HEK293 (cell line): ENCODE measurements around the gene EEFSEC.

Source experiments
- CTCF ChIA-PET: fragments of 350-600 bp; formaldehyde crosslinking; extraction: SDS; loops from one replicate; lab custom pipeline; 2021; ENCODE audit warnings: antibody characterized with exemption; lab: Yijun Ruan, JAX
- POLR2A ChIA-PET: fragments of 300-600 bp; formaldehyde crosslinking; extraction: SDS; loops from one replicate; lab custom pipeline; 2020; ENCODE audit warnings: antibody characterized with exemption, inconsistent platforms; lab: Yijun Ruan, JAX
- H3K27ac ChIP-seq: fragments of 200-500 bp; sonication (Bioruptor generic); 2 replicates; pipeline ENCODE4 v1.5.1; 2014; ENCODE audit warnings: low read depth, low read length, control low read depth, inconsistent platforms; ENCODE audit errors: extremely low read depth
- H3K36me3 ChIP-seq, 2 experiments: fragments of 200-500 bp in 1 of 2; sonication (Bioruptor generic) in 1 of 2; 1 replicate in 1 of 2; 2 replicates in 1 of 2; pipeline ENCODE4 v1.5.1; 2014 to 2017; ENCODE audit warnings: inconsistent platforms in 2 of 2, low read length in 2 of 2; ENCODE audit not compliant: control insufficient read depth in 2 of 2, insufficient read depth in 1 of 2
- H3K4me1 ChIP-seq: fragments of 200-500 bp; sonication (Bioruptor generic); 2 replicates; pipeline ENCODE4 v1.5.1; 2014; ENCODE audit warnings: mild to moderate bottlenecking, low read length, inconsistent platforms; ENCODE audit not compliant: control insufficient read depth, insufficient read depth
- H3K4me3 ChIP-seq: 2 replicates; pipeline ENCODE4 v1.5.1; 2011; ENCODE audit warnings: low read depth, mild to moderate bottlenecking, control low read depth, low read length, moderate library complexity
- H3K9me3 ChIP-seq: fragments of 200-500 bp; sonication (Bioruptor generic); 2 replicates; pipeline ENCODE4 v1.5.1; 2014; ENCODE audit warnings: low read depth, low read length, inconsistent platforms; ENCODE audit not compliant: control insufficient read depth, insufficient read depth
- ATF2 ChIP-seq: fragments of 450-650 bp; formaldehyde crosslinking; IDR thresholded peaks from 2 replicates; pipeline ENCODE4 v1.5.1; 2016; ENCODE audit warnings: missing biosample characterization, missing genetic modification characterization, low read depth
- EGR2 ChIP-seq: fragments of 450-650 bp; formaldehyde crosslinking; IDR thresholded peaks from 2 replicates; pipeline ENCODE4 v1.5.1; 2016; ENCODE audit warnings: low read depth, missing biosample characterization, missing genetic modification characterization
- HOXA7 ChIP-seq: sonication (generic); formaldehyde crosslinking; IDR thresholded peaks from 2 replicates; pipeline ENCODE4 v1.8.1; 2022; ENCODE audit warnings: missing genetic modification reagents, borderline replicate concordance
- PBX3 ChIP-seq: sonication (generic); formaldehyde crosslinking; IDR thresholded peaks from 2 replicates; pipeline ENCODE4 v1.8.1; 2022; ENCODE audit warnings: mild to moderate bottlenecking, moderate library complexity, missing genetic modification reagents
- SALL2 ChIP-seq: fragments of 450-650 bp; formaldehyde crosslinking; IDR thresholded peaks from 2 replicates; pipeline ENCODE4 v1.5.0; 2017; ENCODE audit warnings: missing biosample characterization, mild to moderate bottlenecking, missing genetic modification characterization, borderline replicate concordance
- ZFP3 ChIP-seq: fragments of 450-650 bp; formaldehyde crosslinking; IDR thresholded peaks from 2 replicates; pipeline ENCODE4 v1.5.1; 2016; ENCODE audit warnings: low read depth, missing biosample characterization, missing genetic modification characterization
- ZFP69B ChIP-seq: fragments of 450-650 bp; formaldehyde crosslinking; IDR thresholded peaks from 2 replicates; pipeline ENCODE4 v1.5.1; 2016; ENCODE audit warnings: missing biosample characterization, missing genetic modification characterization
- ZNF138 ChIP-seq: fragments of 450-650 bp; formaldehyde crosslinking; IDR thresholded peaks from 2 replicates; pipeline ENCODE4 v1.5.1; 2016; ENCODE audit warnings: missing biosample characterization, missing genetic modification characterization, borderline replicate concordance
- ZNF23 ChIP-seq: fragments of 450-650 bp; formaldehyde crosslinking; IDR thresholded peaks from 2 replicates; pipeline ENCODE4 v1.5.1; 2016; ENCODE audit warnings: missing biosample characterization, missing genetic modification characterization, borderline replicate concordance
- ZNF239 ChIP-seq: fragments of 450-650 bp; formaldehyde crosslinking; IDR thresholded peaks from 2 replicates; pipeline ENCODE4 v1.5.1; 2016; ENCODE audit warnings: missing biosample characterization, missing genetic modification characterization
- ZNF26 ChIP-seq: fragments of 450-650 bp; formaldehyde crosslinking; IDR thresholded peaks from 2 replicates; pipeline ENCODE4 v1.5.1; 2016; ENCODE audit warnings: missing biosample characterization, missing genetic modification characterization
- ZNF354C ChIP-seq: fragments of 450-650 bp; formaldehyde crosslinking; IDR thresholded peaks from 2 replicates; pipeline ENCODE4 v1.5.1; 2016; ENCODE audit warnings: missing biosample characterization, missing genetic modification characterization, low read depth, borderline replicate concordance
- ZNF366 ChIP-seq: fragments of 450-650 bp; formaldehyde crosslinking; conservative IDR thresholded peaks from 2 replicates; pipeline ENCODE4 v1.5.1; 2016; ENCODE audit warnings: missing biosample characterization, missing genetic modification characterization
- ZNF416 ChIP-seq: fragments of 450-650 bp; formaldehyde crosslinking; IDR thresholded peaks from 2 replicates; pipeline ENCODE4 v1.5.1; 2016; ENCODE audit warnings: missing biosample characterization, missing genetic modification characterization
- ZNF433 ChIP-seq: fragments of 450-650 bp; formaldehyde crosslinking; IDR thresholded peaks from 2 replicates; pipeline ENCODE4 v1.5.1; 2016; ENCODE audit warnings: missing biosample characterization, missing genetic modification characterization, low read depth
- ZNF561 ChIP-seq: fragments of 450-650 bp; IDR thresholded peaks from 2 replicates; pipeline ENCODE4 v1.5.1; 2018; ENCODE audit warnings: missing biosample characterization, missing genetic modification characterization, borderline replicate concordance
- ZNF571 ChIP-seq: fragments of 450-650 bp; formaldehyde crosslinking; IDR thresholded peaks from 2 replicates; pipeline ENCODE4 v1.5.0; 2017; ENCODE audit warnings: missing biosample characterization, missing genetic modification characterization
- ZNF660 ChIP-seq: fragments of 450-650 bp; IDR thresholded peaks from 2 replicates; pipeline ENCODE4 v1.5.1; 2018; ENCODE audit warnings: missing biosample characterization, mild to moderate bottlenecking, missing genetic modification characterization
- ZNF692 ChIP-seq: fragments of 450-650 bp; formaldehyde crosslinking; IDR thresholded peaks from 2 replicates; pipeline ENCODE4 v1.5.1; 2016; ENCODE audit warnings: missing biosample characterization, missing genetic modification characterization
- ZNF707 ChIP-seq: fragments of 450-650 bp; formaldehyde crosslinking; IDR thresholded peaks from 2 replicates; pipeline ENCODE4 v1.5.1; 2016; ENCODE audit warnings: missing biosample characterization, missing genetic modification characterization
- TF ChIP-seq, protein P1 (sequence below): fragments of 450-650 bp; formaldehyde crosslinking; IDR thresholded peaks from 2 replicates; pipeline ENCODE4 v1.5.1; 2016; ENCODE audit warnings: missing biosample characterization, missing genetic modification characterization
- TF ChIP-seq, protein P2 (sequence below): fragments of 450-650 bp; formaldehyde crosslinking; IDR thresholded peaks from 2 replicates; pipeline ENCODE4 v1.5.1; 2016; ENCODE audit warnings: missing biosample characterization, missing genetic modification characterization
- TF ChIP-seq, protein P3 (sequence below): fragments of 450-650 bp; formaldehyde crosslinking; IDR thresholded peaks from 2 replicates; pipeline ENCODE4 v1.5.1; 2017; ENCODE audit warnings: missing biosample characterization, missing genetic modification characterization

Gene EEFSEC

GRCh38 chr3:128399221-128399915, 246.1 kb downstream of the EEFSEC start (continued):
- TF ChIP-seq ZNF692, result no peak

DNA sequence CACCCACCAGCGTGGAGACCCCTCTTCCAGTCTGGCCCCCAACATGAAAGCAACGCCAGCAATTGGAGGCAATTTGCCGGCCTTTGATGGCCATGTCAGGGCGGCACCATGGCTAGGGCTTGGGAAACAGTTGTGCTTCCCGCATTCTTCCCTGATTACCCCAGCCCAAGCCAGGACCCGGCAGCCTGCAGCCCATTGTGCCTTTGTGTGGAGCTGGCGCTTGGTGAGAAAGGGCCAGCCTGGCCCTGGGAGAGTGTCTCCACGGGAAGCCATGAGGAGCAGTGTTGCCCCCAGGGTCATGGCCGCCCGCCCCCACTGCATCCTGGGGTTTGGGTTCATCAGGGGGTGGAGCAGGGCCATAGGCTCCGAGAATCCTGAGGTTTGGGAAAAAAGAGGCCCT, 247.4 kb downstream of the EEFSEC start:
- Histone ChIP-seq H3K4me1 (no peaks in the 10 kb centered on the region), H3K4me3 (no peak overlapping the region), H3K36me3 (no peaks in the 10 kb centered on the region), H3K9me3 (no peaks in the 10 kb centered on the region), H3K27ac (no peak overlapping the region)
- CTCF ChIA-PET, result no interaction called here
- TF ChIP-seq ZNF707 (tag by site-specific recombination) (no peak), HOXA7 (no peak), ATF2 (tag by site-specific recombination) (no peak), ZNF416 (tag by site-specific recombination) (no peak), PBX3 (CRISPR knock-in tag) (no peak), ZNF138 (tag by site-specific recombination) (no peak), ZNF23 (tag by site-specific recombination) (no peak), ZNF239 (no peak), ZNF354C (tag by site-specific recombination) (no peak), ZNF366 (tag by site-specific recombination) (no peak), ZNF26 (tag by site-specific recombination) (no peak), ZFP3 (tag by site-specific recombination) (no peak)
- TF ChIP-seq, protein P1, sequence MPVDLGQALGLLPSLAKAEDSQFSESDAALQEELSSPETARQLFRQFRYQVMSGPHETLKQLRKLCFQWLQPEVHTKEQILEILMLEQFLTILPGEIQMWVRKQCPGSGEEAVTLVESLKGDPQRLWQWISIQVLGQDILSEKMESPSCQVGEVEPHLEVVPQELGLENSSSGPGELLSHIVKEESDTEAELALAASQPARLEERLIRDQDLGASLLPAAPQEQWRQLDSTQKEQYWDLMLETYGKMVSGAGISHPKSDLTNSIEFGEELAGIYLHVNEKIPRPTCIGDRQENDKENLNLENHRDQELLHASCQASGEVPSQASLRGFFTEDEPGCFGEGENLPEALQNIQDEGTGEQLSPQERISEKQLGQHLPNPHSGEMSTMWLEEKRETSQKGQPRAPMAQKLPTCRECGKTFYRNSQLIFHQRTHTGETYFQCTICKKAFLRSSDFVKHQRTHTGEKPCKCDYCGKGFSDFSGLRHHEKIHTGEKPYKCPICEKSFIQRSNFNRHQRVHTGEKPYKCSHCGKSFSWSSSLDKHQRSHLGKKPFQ, result no peak
- POLR2A ChIA-PET, result no interaction called here

GRCh38 chr3:128402319-128402718, 249.0 kb downstream of the EEFSEC start:
- no peak overlapping the region for H3K27ac ChIP-seq
- no peaks in the 10 kb centered on the region for H3K36me3 ChIP-seq
- no peaks in the 10 kb centered on the region for H3K9me3 ChIP-seq
- CTCF ChIA-PET, result no interaction called here
- H3K4me1 ChIP-seq, result no peaks in the 10 kb centered on the region
- H3K4me3 ChIP-seq, result no peak overlapping the region
- POLR2A ChIA-PET, result no interaction called here
- TF ChIP-seq ZNF433 (tag by site-specific recombination) (no peak), ZNF571 (tag by site-specific recombination) (no peak), ZFP69B (tag by site-specific recombination) (no peak), ZNF561 (tag by site-specific recombination) (no peak), EGR2 (tag by site-specific recombination) (no peak), ZNF660 (tag by site-specific recombination) (no peak), SALL2 (tag by site-specific recombination) (no peak)
- TF ChIP-seq, protein P2, sequence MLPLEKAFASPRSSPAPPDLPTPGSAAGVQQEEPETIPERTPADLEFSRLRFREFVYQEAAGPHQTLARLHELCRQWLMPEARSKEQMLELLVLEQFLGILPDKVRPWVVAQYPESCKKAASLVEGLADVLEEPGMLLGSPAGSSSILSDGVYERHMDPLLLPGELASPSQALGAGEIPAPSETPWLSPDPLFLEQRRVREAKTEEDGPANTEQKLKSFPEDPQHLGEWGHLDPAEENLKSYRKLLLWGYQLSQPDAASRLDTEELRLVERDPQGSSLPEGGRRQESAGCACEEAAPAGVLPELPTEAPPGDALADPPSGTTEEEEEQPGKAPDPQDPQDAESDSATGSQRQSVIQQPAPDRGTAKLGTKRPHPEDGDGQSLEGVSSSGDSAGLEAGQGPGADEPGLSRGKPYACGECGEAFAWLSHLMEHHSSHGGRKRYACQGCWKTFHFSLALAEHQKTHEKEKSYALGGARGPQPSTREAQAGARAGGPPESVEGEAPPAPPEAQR (tag by site-specific recombination), result no peak
- TF ChIP-seq, protein P3, sequence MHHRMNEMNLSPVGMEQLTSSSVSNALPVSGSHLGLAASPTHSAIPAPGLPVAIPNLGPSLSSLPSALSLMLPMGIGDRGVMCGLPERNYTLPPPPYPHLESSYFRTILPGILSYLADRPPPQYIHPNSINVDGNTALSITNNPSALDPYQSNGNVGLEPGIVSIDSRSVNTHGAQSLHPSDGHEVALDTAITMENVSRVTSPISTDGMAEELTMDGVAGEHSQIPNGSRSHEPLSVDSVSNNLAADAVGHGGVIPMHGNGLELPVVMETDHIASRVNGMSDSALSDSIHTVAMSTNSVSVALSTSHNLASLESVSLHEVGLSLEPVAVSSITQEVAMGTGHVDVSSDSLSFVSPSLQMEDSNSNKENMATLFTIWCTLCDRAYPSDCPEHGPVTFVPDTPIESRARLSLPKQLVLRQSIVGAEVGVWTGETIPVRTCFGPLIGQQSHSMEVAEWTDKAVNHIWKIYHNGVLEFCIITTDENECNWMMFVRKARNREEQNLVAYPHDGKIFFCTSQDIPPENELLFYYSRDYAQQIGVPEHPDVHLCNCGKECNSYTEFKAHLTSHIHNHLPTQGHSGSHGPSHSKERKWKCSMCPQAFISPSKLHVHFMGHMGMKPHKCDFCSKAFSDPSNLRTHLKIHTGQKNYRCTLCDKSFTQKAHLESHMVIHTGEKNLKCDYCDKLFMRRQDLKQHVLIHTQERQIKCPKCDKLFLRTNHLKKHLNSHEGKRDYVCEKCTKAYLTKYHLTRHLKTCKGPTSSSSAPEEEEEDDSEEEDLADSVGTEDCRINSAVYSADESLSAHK (tag by site-specific recombination), result no peak
